Neural crest cell (in vitro differentiated cells): ENCODE data around the gene MRGPRD. TPM values are rescaled to one million over a fixed set of nuclear protein-coding genes. Genes with fewer than 3 reads are reported as not detected.
"Not testable (repeated sequence)": the region's sequence is repeated elsewhere in the genome, so short reads cannot be mapped to it uniquely, and the experiment has no call there.

Experiments
- DNase-seq: peaks from one replicate; pipeline ENCODE4 v3.0.0; 2021; ENCODE audit warnings: low read depth, mixed read lengths, low spot score
- H3K27ac Mint-ChIP-seq: one replicate; pipeline ENCODE4 v1.8.0; 2021; ENCODE audit warnings: mild to moderate bottlenecking, mixed read lengths; ENCODE audit not compliant: unreplicated experiment
- H3K27me3 Mint-ChIP-seq: 2 replicates; pipeline ENCODE4 v1.8.0; 2021; ENCODE audit warnings: low read depth, mild to moderate bottlenecking, mixed read lengths
- H3K36me3 Mint-ChIP-seq: 2 replicates; pipeline ENCODE4 v1.8.0; 2021; ENCODE audit warnings: low read depth, mild to moderate bottlenecking, mixed read lengths
- H3K4me1 Mint-ChIP-seq: 2 replicates; pipeline ENCODE4 v1.8.0; 2021; ENCODE audit warnings: mixed read lengths
- H3K4me3 Mint-ChIP-seq: one replicate; pipeline ENCODE4 v1.8.0; 2021; ENCODE audit warnings: mild to moderate bottlenecking, mixed read lengths
- H3K9me3 Mint-ChIP-seq: 2 replicates; pipeline ENCODE4 v1.8.0; 2021; ENCODE audit warnings: mixed read lengths
- total RNA-seq: library from RNA; stranded (reverse); gene quantifications from 2 replicates; pipeline ENCODE4 v1.2.1, GENCODE V29; 2021
- TF ChIP-seq, protein P1 (sequence below): fragments of 200-600 bp; sonication (generic); conservative IDR thresholded peaks from 2 replicates; pipeline ENCODE4 v1.5.0; 2021; ENCODE audit warnings: antibody characterized with exemption, mild to moderate bottlenecking

MRGPRD gene
- total RNA-seq, 1 donor from 2014 or later: not detected

DNA sequence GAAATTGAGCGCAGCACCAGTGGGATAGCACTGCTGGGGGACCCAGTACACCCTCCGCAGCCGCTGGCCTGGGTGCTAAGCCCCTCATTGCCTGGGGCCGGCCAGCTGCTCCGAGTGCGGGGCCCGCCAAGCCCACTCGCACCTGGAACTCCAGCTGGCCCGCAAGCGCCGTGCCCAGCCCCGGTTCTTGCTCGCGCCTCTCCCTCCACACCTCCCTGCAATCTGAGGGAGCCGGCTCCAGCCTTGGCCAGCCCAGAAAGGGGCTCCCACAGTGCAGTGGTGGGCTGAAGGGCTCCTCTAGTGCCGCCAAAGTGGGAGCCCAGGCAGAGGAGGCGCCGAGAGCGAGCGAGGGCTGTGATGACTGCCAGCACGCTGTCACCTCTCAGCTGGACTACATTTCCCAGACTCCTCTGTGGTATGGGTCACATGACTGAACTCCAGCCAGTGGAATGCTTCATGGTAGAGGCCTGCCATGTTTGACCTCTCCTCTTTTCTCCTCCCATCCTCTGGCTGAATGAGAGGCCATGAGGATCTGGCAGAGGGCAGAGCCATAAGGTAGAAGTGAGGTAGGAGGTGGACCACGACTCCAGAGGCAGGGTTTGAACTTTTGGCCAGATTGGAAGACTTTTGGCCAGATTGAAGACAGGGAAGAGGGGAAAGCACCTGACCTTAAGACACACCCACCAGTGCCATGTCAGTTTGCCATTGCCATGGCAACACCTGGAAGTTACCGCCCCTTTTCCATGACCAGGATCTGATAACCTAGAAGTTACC, 6.2 kb downstream of the MRGPRD start:
- TF ChIP-seq, protein P1, sequence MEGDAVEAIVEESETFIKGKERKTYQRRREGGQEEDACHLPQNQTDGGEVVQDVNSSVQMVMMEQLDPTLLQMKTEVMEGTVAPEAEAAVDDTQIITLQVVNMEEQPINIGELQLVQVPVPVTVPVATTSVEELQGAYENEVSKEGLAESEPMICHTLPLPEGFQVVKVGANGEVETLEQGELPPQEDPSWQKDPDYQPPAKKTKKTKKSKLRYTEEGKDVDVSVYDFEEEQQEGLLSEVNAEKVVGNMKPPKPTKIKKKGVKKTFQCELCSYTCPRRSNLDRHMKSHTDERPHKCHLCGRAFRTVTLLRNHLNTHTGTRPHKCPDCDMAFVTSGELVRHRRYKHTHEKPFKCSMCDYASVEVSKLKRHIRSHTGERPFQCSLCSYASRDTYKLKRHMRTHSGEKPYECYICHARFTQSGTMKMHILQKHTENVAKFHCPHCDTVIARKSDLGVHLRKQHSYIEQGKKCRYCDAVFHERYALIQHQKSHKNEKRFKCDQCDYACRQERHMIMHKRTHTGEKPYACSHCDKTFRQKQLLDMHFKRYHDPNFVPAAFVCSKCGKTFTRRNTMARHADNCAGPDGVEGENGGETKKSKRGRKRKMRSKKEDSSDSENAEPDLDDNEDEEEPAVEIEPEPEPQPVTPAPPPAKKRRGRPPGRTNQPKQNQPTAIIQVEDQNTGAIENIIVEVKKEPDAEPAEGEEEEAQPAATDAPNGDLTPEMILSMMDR: no peak
- no peak for DNase-seq
- Mint-ChIP-seq H3K27me3 (peaks cover 10% of the 10 kb centered on the region), H3K36me3 (no peaks in the 10 kb centered on the region), H3K4me1 (peaks cover 4% of the 10 kb centered on the region), H3K4me3 (no peak overlapping the region), H3K27ac (no peak overlapping the region), H3K9me3 (peaks cover 2% of the 10 kb centered on the region)

GRCh38 chr11:68973706-68974105, 7.1 kb downstream of the MRGPRD start:
- not testable (repeated sequence) for H3K27me3 Mint-ChIP-seq, H3K4me1 Mint-ChIP-seq, H3K36me3 Mint-ChIP-seq, H3K27ac Mint-ChIP-seq, H3K9me3 Mint-ChIP-seq, DNase-seq, H3K4me3 Mint-ChIP-seq

DNA sequence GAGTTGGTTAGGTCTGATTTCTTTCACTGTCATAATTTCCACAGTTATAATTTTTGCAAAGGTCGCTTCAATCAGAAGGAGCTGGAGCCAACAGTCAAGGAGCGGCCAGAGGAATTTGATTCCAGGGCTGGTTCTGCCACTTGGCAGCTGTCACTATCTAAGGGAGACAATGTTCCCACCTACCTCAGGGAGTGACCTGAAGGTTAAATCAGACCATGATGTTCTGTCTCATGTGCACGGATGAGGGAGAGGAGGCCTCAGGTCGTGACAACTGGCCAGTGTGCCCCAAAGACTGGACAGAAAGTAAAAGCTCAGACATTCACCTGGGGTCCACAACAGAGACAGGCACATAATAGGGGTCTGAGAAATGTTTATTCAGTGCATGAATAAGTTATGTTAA, 7.6 kb downstream of the MRGPRD start:
- DNase-seq: no peak
- H3K36me3 Mint-ChIP-seq: no peaks in the 10 kb centered on the region
- peaks cover 4% of the 10 kb centered on the region for H3K4me1 Mint-ChIP-seq
- no peak overlapping the region for H3K4me3 Mint-ChIP-seq
- peaks cover 10% of the 10 kb centered on the region for H3K27me3 Mint-ChIP-seq
- H3K9me3 Mint-ChIP-seq: peaks cover 2% of the 10 kb centered on the region
- TF ChIP-seq, protein P1: no peak
- no peak overlapping the region for H3K27ac Mint-ChIP-seq

DNA sequence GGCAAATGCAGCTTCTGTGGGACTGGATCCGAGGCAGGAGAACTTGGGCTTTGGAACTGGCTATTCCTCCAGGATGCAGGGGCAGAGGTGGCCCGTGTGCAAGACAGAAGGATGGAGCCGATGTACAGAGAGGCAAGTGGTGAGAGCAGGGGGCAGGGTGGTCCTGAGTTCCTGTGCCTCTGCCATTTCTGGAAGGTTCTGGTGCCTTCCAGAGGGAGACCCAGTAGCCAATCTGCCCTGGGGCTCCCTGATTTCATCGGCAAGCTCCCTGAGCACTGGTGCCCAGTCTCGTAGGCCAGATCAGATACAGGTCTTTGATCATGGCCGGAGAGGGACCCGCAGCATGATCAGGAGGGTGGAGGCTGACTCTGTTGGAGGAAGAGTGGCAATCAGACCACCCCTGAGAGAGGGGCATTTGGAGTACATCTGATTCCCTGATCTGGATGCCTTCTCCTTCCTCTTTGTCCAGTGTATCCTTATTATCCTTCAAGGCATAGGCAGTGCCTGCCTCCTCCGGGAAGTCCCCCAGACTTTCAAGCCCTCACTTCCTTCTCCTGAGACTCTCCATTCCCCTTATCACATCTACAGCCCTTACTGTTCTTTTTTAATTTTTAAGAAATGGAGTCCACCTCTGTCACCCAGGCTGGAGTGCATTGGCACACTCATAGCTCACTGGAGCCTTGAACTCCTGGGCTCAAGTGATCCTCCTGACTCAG, 9.7 kb downstream of the MRGPRD start:
- H3K27me3 Mint-ChIP-seq: peaks cover 10% of the 10 kb centered on the region
- peaks cover 4% of the 10 kb centered on the region for H3K4me1 Mint-ChIP-seq
- H3K36me3 Mint-ChIP-seq: no peaks in the 10 kb centered on the region
- peaks cover 2% of the 10 kb centered on the region for H3K9me3 Mint-ChIP-seq
- TF ChIP-seq, protein P1: no peak
- DNase-seq: no peak
- H3K4me3 Mint-ChIP-seq: no peak overlapping the region
- no peak overlapping the region for H3K27ac Mint-ChIP-seq

- no peaks in the 10 kb centered on the region for H3K4me1 Mint-ChIP-seq
- no peaks in the 10 kb centered on the region for H3K36me3 Mint-ChIP-seq
- DNase-seq: no peak
- TF ChIP-seq, protein P1: no peak
- H3K27me3 Mint-ChIP-seq: peaks cover 10% of the 10 kb centered on the region
- no peaks in the 10 kb centered on the region for H3K9me3 Mint-ChIP-seq
- H3K4me3 Mint-ChIP-seq: no peak overlapping the region
- H3K27ac Mint-ChIP-seq: no peak overlapping the region
These were observed 11.4 kb downstream of the MRGPRD start for GRCh38 chr11:68969386-68969785.
